Middle frontal gyrus (tissue), 1 donor: ENCODE results near the gene MET.

Experiments
- DNase-seq: peaks from one replicate; pipeline ENCODE4 v3.0.0-alpha.2; 2015; ENCODE audit warnings: low spot score; ENCODE audit errors: extremely low spot score

The MET gene

DNA sequence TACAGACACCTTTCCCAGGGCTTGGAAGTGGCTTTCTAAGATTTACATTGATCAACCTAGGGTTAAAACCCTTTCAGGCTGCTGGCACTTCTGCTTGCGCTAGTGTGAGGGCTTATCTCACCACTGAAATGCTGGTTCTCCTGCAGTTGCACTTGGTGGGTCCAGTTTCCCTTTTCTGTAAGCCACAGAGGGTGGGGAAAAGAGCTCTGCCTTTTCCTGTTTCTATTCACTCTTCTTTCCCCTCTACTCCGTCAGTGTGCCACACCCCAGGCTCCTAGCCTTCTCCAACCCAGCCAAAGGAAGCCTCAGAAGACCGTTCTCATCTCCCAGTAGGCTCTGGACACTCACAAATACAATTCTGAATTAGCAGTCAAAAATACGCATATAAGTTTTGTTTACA, 171.4 kb downstream of the MET start:
- DNase-seq = no peak
